Amniotic epithelial cell (primary cell): ENCODE data around the gene CGB3.
A peak's percentile ranks its signal among the peaks of the same experiment; 100 is the strongest.
"Not testable (repeated sequence)": the region's sequence is repeated elsewhere in the genome, so short reads cannot be mapped to it uniquely, and the experiment has no call there.

ENCODE experiments used
- DNase-seq: peaks from one replicate; pipeline ENCODE4 v3.0.0-alpha.2; 2010; ENCODE audit warnings: low read depth

The CGB3 gene

GRCh38 chr19:49024233-49024632 lies at the start of gene CGB3:
Gene CGB3 (minus strand): TSS chr19:49024333. CDS start chr19:49023971, 362 bp downstream.
- DNase-seq, result not testable (repeated sequence)

GRCh38 chr19:49071860-49072547 lies 47.9 kb upstream of the CGB3 start:
- DNase-seq, result no peak

GRCh38 chr19:49070416-49070815 lies 46.3 kb upstream of the CGB3 start:
- no peak for DNase-seq

GRCh38 chr19:49069026-49069425 lies 44.9 kb upstream of the CGB3 start:
- no peak for DNase-seq

GRCh38 chr19:49067554-49067953 lies 43.4 kb upstream of the CGB3 start:
- DNase-seq, result no peak

- DNase-seq, result no peak
These were observed 41.9 kb upstream of the CGB3 start for GRCh38 chr19:49065905-49066512.

GRCh38 chr19:49064768-49065611 lies 40.9 kb upstream of the CGB3 start, which contains the start of gene NTF4:
Gene NTF4 (minus strand): TSS chr19:49064818. CDS start chr19:49061997, 2,821 bp downstream.
- peak; percentile 33 for DNase-seq

GRCh38 chr19:49064029-49064629 lies 40.0 kb upstream of the CGB3 start:
- no peak for DNase-seq

- DNase-seq, result no peak
These were observed 37.3 kb upstream of the CGB3 start for GRCh38 chr19:49061445-49061844.

GRCh38 chr19:49061000-49061399 lies 36.9 kb upstream of the CGB3 start:
- no peak for DNase-seq

GRCh38 chr19:49059053-49059452 lies 34.9 kb upstream of the CGB3 start:
- no peak for DNase-seq

- no peak for DNase-seq
These were observed 34.4 kb upstream of the CGB3 start for GRCh38 chr19:49058562-49058961.

GRCh38 chr19:49057636-49058234 lies 33.6 kb upstream of the CGB3 start, which contains the start of gene CGB7:
Gene CGB7 (minus strand): TSS chr19:49057749. CDS start chr19:49055375, 2,374 bp downstream.
- DNase-seq, result peak; percentile 40

- DNase-seq, result not testable (repeated sequence)
These were observed 32.9 kb upstream of the CGB3 start for GRCh38 chr19:49056902-49057596.

- DNase-seq, result peak; percentile 8
These were observed 32.2 kb upstream of the CGB3 start for GRCh38 chr19:49056101-49056901.

GRCh38 chr19:49050376-49051033 lies 26.4 kb upstream of the CGB3 start:
- DNase-seq, result peak; percentile 36

GRCh38 chr19:49049834-49050233 lies 25.7 kb upstream of the CGB3 start:
- not testable (repeated sequence) for DNase-seq

GRCh38 chr19:49049011-49049410 lies 24.9 kb upstream of the CGB3 start, which contains the start of gene CGB8:
Gene CGB8 (minus strand): TSS chr19:49049111. CDS start chr19:49048739, 372 bp downstream.
- DNase-seq, result not testable (repeated sequence)

- not testable (repeated sequence) for DNase-seq
These were observed 19.4 kb upstream of the CGB3 start, which contains the start of gene CGB5 for GRCh38 chr19:49043548-49043947. Gene CGB5 (plus strand): TSS chr19:49043848. CDS start chr19:49044210, 362 bp downstream.
